HepG2 (cell line): ENCODE measurements around the gene CKAP5. TPM values are rescaled to one million over a fixed set of nuclear protein-coding genes. Genes with fewer than 3 reads are reported as not detected.

Experiments used
- ATAC-seq: fragments of 200-7000 bp; cut with Tn5 transposase; 3 replicates; pipeline ENCODE4 v1.9.1; 2020; ENCODE audit warnings: mild to moderate bottlenecking, moderate library complexity
- BruUV-seq: library from RNA; stranded (reverse); fragments of 400-500 nt; replicated peaks from 2 replicates; lab custom pipeline; 2021; lab: Mats Ljungman, UMichigan
- CTCF ChIA-PET: fragments of 300-600 bp; formaldehyde crosslinking; extraction: SDS; loops from one replicate; lab custom pipeline; 2021; ENCODE audit warnings: low total read pairs, inconsistent platforms, low intra/inter-chr PET ratio; lab: Yijun Ruan, JAX
- POLR2A ChIA-PET: fragments of 350-600 bp; sonication (Branson Sonifier 250); formaldehyde crosslinking; loops from one replicate; lab custom pipeline; 2020; ENCODE audit warnings: antibody characterized with exemption, inconsistent platforms; lab: Yijun Ruan, JAX
- DNase-seq: peaks from one replicate; pipeline ENCODE4 v3.0.0-alpha.2; 2015; ENCODE audit warnings: low spot score
- FAIRE-seq: peaks from 3 replicates; lab custom pipeline; 2011; peaks lifted over from hg19 to GRCh38; lab: Jason Lieb, UNC
- H2AFZ ChIP-seq: one replicate; pipeline ENCODE4 v1.6.1; 2011; ENCODE audit warnings: low read length, inconsistent platforms
- H3K27ac ChIP-seq: fragments of 300-600 bp; 3 replicates; pipeline ENCODE4 v1.8.0; 2011; ENCODE audit warnings: mixed run types, mild to moderate bottlenecking, mixed read lengths, low read length, inconsistent platforms; ENCODE audit not compliant: insufficient read depth; ENCODE audit errors: extremely low read length
- H3K27me3 ChIP-seq, 2 experiments: fragments of 200-600 bp in 1 of 2; 2 replicates in 1 of 2; 3 replicates in 1 of 2; pipeline versions ENCODE4 v1.6.0 to v1.8.0; 2011; ENCODE audit warnings: low read length in 2 of 2, mild to moderate bottlenecking in 2 of 2, moderate library complexity in 2 of 2, inconsistent platforms in 1 of 2; ENCODE audit not compliant: insufficient read depth in 2 of 2, control insufficient read depth in 1 of 2
- H3K36me3 ChIP-seq, 2 experiments: fragments of 200-600 bp in 1 of 2; replicated peaks in 1 of 2; 2 replicates in 1 of 2; 3 replicates in 1 of 2; pipeline versions ENCODE4 v1.5.1 to v1.8.0; 2011; ENCODE audit warnings: low read length in 2 of 2, inconsistent platforms in 1 of 2; ENCODE audit not compliant: insufficient read depth in 2 of 2, control insufficient read depth in 1 of 2
- H3K4me1 ChIP-seq: 2 replicates; pipeline ENCODE4 v1.5.1; 2012; ENCODE audit warnings: low read length, inconsistent platforms; ENCODE audit not compliant: insufficient read depth
- H3K4me2 ChIP-seq: 2 replicates; pipeline ENCODE4 v1.6.0; 2011; ENCODE audit warnings: low read depth, low read length, inconsistent platforms
- H3K4me3 ChIP-seq, 3 experiments: fragments of 200-600 bp in 1 of 3; sonication (generic), shearing (Covaris generic) in 1 of 3; replicated peaks in 1 of 3; 2 replicates each; pipeline ENCODE4 v1.5.1; 2011 to 2016; ENCODE audit warnings: low read length in 3 of 3, inconsistent platforms in 2 of 3, low read depth in 2 of 3, mild to moderate bottlenecking in 2 of 3, control low read depth in 1 of 3, mixed read lengths in 1 of 3; ENCODE audit not compliant: insufficient read depth in 1 of 3
- H3K79me2 ChIP-seq: one replicate; pipeline ENCODE4 v1.6.1; 2011; ENCODE audit warnings: low read length, inconsistent platforms; ENCODE audit not compliant: insufficient read depth
- H3K9ac ChIP-seq: 2 replicates; pipeline ENCODE4 v1.6.0; 2011; ENCODE audit warnings: mild to moderate bottlenecking, low read depth, low read length, inconsistent platforms; ENCODE audit not compliant: insufficient read depth
- H3K9me3 ChIP-seq: 2 replicates; pipeline ENCODE4 v1.5.1; 2012; ENCODE audit warnings: mild to moderate bottlenecking, low read length
- H4K20me1 ChIP-seq: 2 replicates; pipeline ENCODE4 v1.6.0; 2011; ENCODE audit warnings: inconsistent platforms, mild to moderate bottlenecking, low read length, moderate library complexity; ENCODE audit not compliant: insufficient read depth
- MAFK ChIP-seq, 2 experiments: IDR thresholded peaks in 1 of 2; conservative IDR thresholded peaks in 1 of 2; 2 replicates each; pipeline ENCODE4 v1.6.1; 2011; ENCODE audit warnings: improper control_type of control experiment in 2 of 2, low read length in 2 of 2
- SATB2 ChIP-seq: sonication (generic); formaldehyde crosslinking; IDR thresholded peaks from 2 replicates; pipeline ENCODE4 v1.5.0; 2020; ENCODE audit warnings: missing genetic modification reagents
- ZMYM2 ChIP-seq: sonication (generic); formaldehyde crosslinking; IDR thresholded peaks from 2 replicates; pipeline ENCODE4 v1.8.0; 2022; ENCODE audit warnings: mild to moderate bottlenecking, missing genetic modification reagents
- ZNF329 ChIP-seq: sonication (generic); formaldehyde crosslinking; IDR thresholded peaks from 2 replicates; pipeline ENCODE4 v1.9.0; 2021; ENCODE audit warnings: low read depth, mild to moderate bottlenecking, missing genetic modification reagents
- ZNF333 ChIP-seq: sonication (generic); formaldehyde crosslinking; IDR thresholded peaks from 2 replicates; pipeline ENCODE4 v1.4.0; 2020; ENCODE audit warnings: mild to moderate bottlenecking, missing genetic modification reagents, borderline replicate concordance
- ZNF547 ChIP-seq: sonication (generic); formaldehyde crosslinking; IDR thresholded peaks from 2 replicates; pipeline ENCODE4 v1.5.1; 2020; ENCODE audit warnings: mild to moderate bottlenecking, missing genetic modification reagents
- ZNF563 ChIP-seq: sonication (generic); formaldehyde crosslinking; IDR thresholded peaks from 2 replicates; pipeline ENCODE4 v1.8.0; 2022; ENCODE audit warnings: mild to moderate bottlenecking, moderate library complexity, missing genetic modification reagents
- ZNF598 ChIP-seq: sonication (generic); formaldehyde crosslinking; IDR thresholded peaks from 2 replicates; pipeline ENCODE4 v1.5.1; 2020; ENCODE audit warnings: mild to moderate bottlenecking, missing genetic modification reagents, borderline replicate concordance
- WGBS: methylation state at CpG from one replicate; pipeline ENCODE4 v1.1.6; 2017; ENCODE audit warnings: low lambda C conversion rate; 5-methylcytosine and 5-hydroxymethylcytosine counted together
- in situ Hi-C: cut with HindIII; loops from 2 replicates; pipeline ENCODE4 v1.10.0; 2017; ENCODE audit warnings: low pct_unique_long_range_greater_than_20kb; ENCODE audit not compliant: extremely low pct_ligation_motif_present
- intact Hi-C: fragments of 100-400 bp; cut with micrococcal nuclease; formaldehyde crosslinking; loops from one replicate; pipeline ENCODE4 v1.10.0; 2022; ENCODE audit not compliant: unreplicated experiment
- polyA plus RNA-seq, 8 experiments: library from polyadenylated mRNA; depleted of rRNA in 3 of 8; stranded (reverse) in 7 of 8; unstranded in 1 of 8; fragments of >200 nt; fragmentation: Illumina TruSeq in 4 of 8; extraction: Trizol in 4 of 8; gene quantifications; 2 replicates each; pipeline versions ENCODE4 v1.2.1 to v1.2.3, GENCODE V29; 2011 to 2016; ENCODE audit warnings: low read depth in 4 of 8, missing spikeins in 1 of 8, mixed read lengths in 1 of 8; ENCODE audit not compliant: insufficient read depth in 1 of 8
- total RNA-seq, 5 experiments: library from RNA; depleted of rRNA; stranded (reverse); fragments of >200 nt; fragmentation: Illumina TruSeq; extraction: Trizol; gene quantifications; 2 replicates each; pipeline ENCODE4 v1.2.3, GENCODE V29; 2016; ENCODE audit warnings: low read depth in 1 of 5
- TF ChIP-seq, protein P1 (sequence below): sonication (generic); formaldehyde crosslinking; IDR thresholded peaks from 2 replicates; pipeline ENCODE4 v1.5.1; 2020; ENCODE audit warnings: missing genetic modification reagents, mild to moderate bottlenecking, borderline replicate concordance
- TF ChIP-seq, protein P2 (sequence below): sonication (generic); formaldehyde crosslinking; IDR thresholded peaks from 2 replicates; pipeline ENCODE4 v1.4.0; 2020; ENCODE audit warnings: missing genetic modification reagents
- TF ChIP-seq, protein P3 (sequence below): sonication (generic); formaldehyde crosslinking; IDR thresholded peaks from 2 replicates; pipeline ENCODE4 v1.5.1; 2020; ENCODE audit warnings: missing genetic modification reagents, mild to moderate bottlenecking, borderline replicate concordance

CKAP5 gene
- total and polyA plus RNA-seq, 2 of the 13 experiments (the other 11 are each of a cell fraction or from before 2014, with no cell fraction given): 79.2 to 103 TPM

DNA sequence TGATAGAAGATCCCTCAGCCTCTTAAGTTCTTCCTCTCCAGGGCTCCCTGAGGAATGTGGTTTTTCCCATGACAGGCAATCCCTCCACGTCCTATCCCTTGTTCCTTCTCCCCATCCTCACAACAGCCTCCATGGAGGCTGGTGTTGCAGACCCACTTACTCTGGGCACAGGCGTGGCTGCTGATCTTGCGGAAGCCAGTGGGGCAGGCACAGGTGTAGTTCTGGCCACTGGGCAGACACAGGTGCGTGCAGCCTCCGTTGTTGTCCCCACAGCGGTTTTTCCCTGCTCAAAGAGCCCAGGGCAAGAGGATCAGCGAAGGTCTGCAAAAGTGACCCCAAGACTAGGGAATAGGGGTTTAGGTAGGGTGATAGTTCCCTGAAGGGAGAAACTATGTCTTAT lies 43.2 kb upstream of the CKAP5 start:
- H4K20me1 ChIP-seq: no peaks in the 10 kb centered on the region
- CTCF ChIA-PET: interaction anchor here (1.2 to 3.4 kb wide), 5 partner anchors 30 to 466 kb away, joined by 3 to 57 read pairs (median 8); no protein-coding TSS in a partner anchor
- H3K27me3 ChIP-seq: no peaks in the 10 kb centered on the region
- no peak overlapping the region for H3K4me2 ChIP-seq
- ATAC-seq (no peak), FAIRE-seq (no peak), DNase-seq (no peak)
- H3K9me3 ChIP-seq: no peaks in the 10 kb centered on the region
- in situ Hi-C loops (loop anchor here (5.0 kb wide), 1 partner anchor 273 kb away; no protein-coding TSS in a partner anchor), intact Hi-C loops (loop anchor here (1.0 to 2.0 kb wide), 3 partner anchors 28 to 272 kb away; no protein-coding TSS in a partner anchor)
- TF ChIP-seq ZNF333 (CRISPR knock-in tag) (no peak), SATB2 (CRISPR knock-in tag) (no peak), ZNF598 (CRISPR knock-in tag) (no peak), ZNF329 (CRISPR knock-in tag) (no peak), ZNF563 (CRISPR knock-in tag) (no peak), ZNF547 (CRISPR knock-in tag) (no peak), ZMYM2 (CRISPR knock-in tag) (no peak), MAFK (conservative IDR thresholded peaks at IDR 0.05 in 1 of 2, IDR thresholded peaks at IDR 0.05 in 1 of 2; ENCODE audit: low read length in 2 of 2) (no peak)
- TF ChIP-seq, protein P1, sequence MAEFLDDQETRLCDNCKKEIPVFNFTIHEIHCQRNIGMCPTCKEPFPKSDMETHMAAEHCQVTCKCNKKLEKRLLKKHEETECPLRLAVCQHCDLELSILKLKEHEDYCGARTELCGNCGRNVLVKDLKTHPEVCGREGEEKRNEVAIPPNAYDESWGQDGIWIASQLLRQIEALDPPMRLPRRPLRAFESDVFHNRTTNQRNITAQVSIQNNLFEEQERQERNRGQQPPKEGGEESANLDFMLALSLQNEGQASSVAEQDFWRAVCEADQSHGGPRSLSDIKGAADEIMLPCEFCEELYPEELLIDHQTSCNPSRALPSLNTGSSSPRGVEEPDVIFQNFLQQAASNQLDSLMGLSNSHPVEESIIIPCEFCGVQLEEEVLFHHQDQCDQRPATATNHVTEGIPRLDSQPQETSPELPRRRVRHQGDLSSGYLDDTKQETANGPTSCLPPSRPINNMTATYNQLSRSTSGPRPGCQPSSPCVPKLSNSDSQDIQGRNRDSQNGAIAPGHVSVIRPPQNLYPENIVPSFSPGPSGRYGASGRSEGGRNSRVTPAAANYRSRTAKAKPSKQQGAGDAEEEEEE: no peak
- TF ChIP-seq, protein P2, sequence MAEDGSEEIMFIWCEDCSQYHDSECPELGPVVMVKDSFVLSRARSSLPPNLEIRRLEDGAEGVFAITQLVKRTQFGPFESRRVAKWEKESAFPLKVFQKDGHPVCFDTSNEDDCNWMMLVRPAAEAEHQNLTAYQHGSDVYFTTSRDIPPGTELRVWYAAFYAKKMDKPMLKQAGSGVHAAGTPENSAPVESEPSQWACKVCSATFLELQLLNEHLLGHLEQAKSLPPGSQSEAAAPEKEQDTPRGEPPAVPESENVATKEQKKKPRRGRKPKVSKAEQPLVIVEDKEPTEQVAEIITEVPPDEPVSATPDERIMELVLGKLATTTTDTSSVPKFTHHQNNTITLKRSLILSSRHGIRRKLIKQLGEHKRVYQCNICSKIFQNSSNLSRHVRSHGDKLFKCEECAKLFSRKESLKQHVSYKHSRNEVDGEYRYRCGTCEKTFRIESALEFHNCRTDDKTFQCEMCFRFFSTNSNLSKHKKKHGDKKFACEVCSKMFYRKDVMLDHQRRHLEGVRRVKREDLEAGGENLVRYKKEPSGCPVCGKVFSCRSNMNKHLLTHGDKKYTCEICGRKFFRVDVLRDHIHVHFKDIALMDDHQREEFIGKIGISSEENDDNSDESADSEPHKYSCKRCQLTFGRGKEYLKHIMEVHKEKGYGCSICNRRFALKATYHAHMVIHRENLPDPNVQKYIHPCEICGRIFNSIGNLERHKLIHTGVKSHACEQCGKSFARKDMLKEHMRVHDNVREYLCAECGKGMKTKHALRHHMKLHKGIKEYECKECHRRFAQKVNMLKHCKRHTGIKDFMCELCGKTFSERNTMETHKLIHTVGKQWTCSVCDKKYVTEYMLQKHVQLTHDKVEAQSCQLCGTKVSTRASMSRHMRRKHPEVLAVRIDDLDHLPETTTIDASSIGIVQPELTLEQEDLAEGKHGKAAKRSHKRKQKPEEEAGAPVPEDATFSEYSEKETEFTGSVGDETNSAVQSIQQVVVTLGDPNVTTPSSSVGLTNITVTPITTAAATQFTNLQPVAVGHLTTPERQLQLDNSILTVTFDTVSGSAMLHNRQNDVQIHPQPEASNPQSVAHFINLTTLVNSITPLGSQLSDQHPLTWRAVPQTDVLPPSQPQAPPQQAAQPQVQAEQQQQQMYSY (CRISPR knock-in tag): no peak
- TF ChIP-seq, protein P3, sequence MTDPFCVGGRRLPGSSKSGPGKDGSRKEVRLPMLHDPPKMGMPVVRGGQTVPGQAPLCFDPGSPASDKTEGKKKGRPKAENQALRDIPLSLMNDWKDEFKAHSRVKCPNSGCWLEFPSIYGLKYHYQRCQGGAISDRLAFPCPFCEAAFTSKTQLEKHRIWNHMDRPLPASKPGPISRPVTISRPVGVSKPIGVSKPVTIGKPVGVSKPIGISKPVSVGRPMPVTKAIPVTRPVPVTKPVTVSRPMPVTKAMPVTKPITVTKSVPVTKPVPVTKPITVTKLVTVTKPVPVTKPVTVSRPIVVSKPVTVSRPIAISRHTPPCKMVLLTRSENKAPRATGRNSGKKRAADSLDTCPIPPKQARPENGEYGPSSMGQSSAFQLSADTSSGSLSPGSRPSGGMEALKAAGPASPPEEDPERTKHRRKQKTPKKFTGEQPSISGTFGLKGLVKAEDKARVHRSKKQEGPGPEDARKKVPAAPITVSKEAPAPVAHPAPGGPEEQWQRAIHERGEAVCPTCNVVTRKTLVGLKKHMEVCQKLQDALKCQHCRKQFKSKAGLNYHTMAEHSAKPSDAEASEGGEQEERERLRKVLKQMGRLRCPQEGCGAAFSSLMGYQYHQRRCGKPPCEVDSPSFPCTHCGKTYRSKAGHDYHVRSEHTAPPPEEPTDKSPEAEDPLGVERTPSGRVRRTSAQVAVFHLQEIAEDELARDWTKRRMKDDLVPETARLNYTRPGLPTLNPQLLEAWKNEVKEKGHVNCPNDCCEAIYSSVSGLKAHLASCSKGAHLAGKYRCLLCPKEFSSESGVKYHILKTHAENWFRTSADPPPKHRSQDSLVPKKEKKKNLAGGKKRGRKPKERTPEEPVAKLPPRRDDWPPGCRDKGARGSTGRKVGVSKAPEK (CRISPR knock-in tag): no peak
- WGBS: 91% methylated on average over 7 of the region's 7 CpGs
- no peak overlapping the region for H2AFZ ChIP-seq
- H3K4me1 ChIP-seq: no peaks in the 10 kb centered on the region
- H3K9ac ChIP-seq: no peak overlapping the region
- H3K36me3 ChIP-seq: peaks cover 12 to 48% of the 10 kb centered on the region in 2 experiments
- H3K4me3 ChIP-seq: no peak overlapping the region
- no peaks in the 10 kb centered on the region for H3K79me2 ChIP-seq
- BruUV-seq: no TSS peak
- no peak overlapping the region for H3K27ac ChIP-seq
- POLR2A ChIA-PET: no interaction called here
